Panc1 (cell line): ENCODE data around the gene SYCP2. TPM values are rescaled to one million over a fixed set of nuclear protein-coding genes. Genes with fewer than 3 reads are reported as not detected.
A peak's percentile ranks its signal among the peaks of the same experiment; 100 is the strongest.

Experiments used
- ATAC-seq: fragments of 200-7000 bp; cut with Tn5 transposase; 2 replicates; pipeline ENCODE4 v1.9.1; 2020; ENCODE audit warnings: mild to moderate bottlenecking, moderate library complexity
- BruUV-seq: library from RNA; stranded (reverse); fragments of 400-500 nt; replicated peaks from 2 replicates; lab custom pipeline; 2021; lab: Mats Ljungman, UMichigan
- CTCF ChIA-PET: fragments of 300-600 bp; sonication (Branson Sonifier 250); formaldehyde crosslinking; loops from one replicate; lab custom pipeline; 2022; ENCODE audit warnings: antibody characterized with exemption; lab: Charles Lee
- POLR2A ChIA-PET: fragments of 300-600 bp; sonication (Branson Sonifier 250); formaldehyde crosslinking; loops from one replicate; lab custom pipeline; 2022; ENCODE audit warnings: antibody characterized with exemption; lab: Charles Lee
- DNase-seq: peaks from one replicate; pipeline ENCODE4 v3.0.0-alpha.2; 2010; ENCODE audit warnings: low read depth, low spot score
- H3K27ac ChIP-seq: 2 replicates; pipeline ENCODE4 v1.5.1; 2011; ENCODE audit warnings: mild to moderate bottlenecking, low read length, inconsistent platforms
- H3K27me3 ChIP-seq: fragments of 200-500 bp; sonication (Bioruptor generic); 2 replicates; pipeline ENCODE4 v1.6.0; 2014; ENCODE audit warnings: low read length, inconsistent platforms; ENCODE audit not compliant: control insufficient read depth, insufficient read depth
- H3K36me3 ChIP-seq: fragments of 200-500 bp; sonication (Bioruptor generic); 2 replicates; pipeline ENCODE4 v1.5.1; 2014; ENCODE audit warnings: inconsistent platforms, mild to moderate bottlenecking, low read length, moderate library complexity; ENCODE audit not compliant: control insufficient read depth, insufficient read depth
- H3K4me1 ChIP-seq: 2 replicates; pipeline ENCODE4 v1.5.1; 2011; ENCODE audit warnings: inconsistent platforms, mild to moderate bottlenecking, low read length, moderate library complexity; ENCODE audit not compliant: control insufficient read depth, insufficient read depth
- H3K4me3 ChIP-seq, 2 experiments: 2 replicates each; pipeline ENCODE4 v1.5.1; 2011 to 2012; ENCODE audit warnings: low read depth in 2 of 2, low read length in 2 of 2, mild to moderate bottlenecking in 2 of 2, inconsistent platforms in 1 of 2, moderate library complexity in 1 of 2
- H3K9me3 ChIP-seq: fragments of 200-500 bp; sonication (Bioruptor generic); 2 replicates; pipeline ENCODE4 v1.5.1; 2014; ENCODE audit warnings: low read depth, mild to moderate bottlenecking, inconsistent platforms, low read length, moderate library complexity; ENCODE audit not compliant: control insufficient read depth, insufficient read depth
- POLR2AphosphoS5 ChIP-seq: IDR thresholded peaks from 2 replicates; pipeline ENCODE4 v1.6.1; 2012; ENCODE audit warnings: mild to moderate bottlenecking, low read depth, low read length, moderate library complexity
- SIN3A ChIP-seq: IDR thresholded peaks from 2 replicates; pipeline ENCODE4 v1.6.1; 2012; ENCODE audit warnings: low read depth, mild to moderate bottlenecking, low read length, moderate library complexity, borderline replicate concordance; ENCODE audit not compliant: insufficient read depth
- TCF7L2 ChIP-seq: IDR thresholded peaks from 2 replicates; pipeline ENCODE4 v1.6.1; 2011; ENCODE audit warnings: mild to moderate bottlenecking, low read depth, low read length, inconsistent platforms
- in situ Hi-C: cut with HindIII; loops from 2 replicates; pipeline ENCODE4 v1.10.0; 2016; ENCODE audit warnings: low sequenced_read_pairs, low pct_unique_long_range_greater_than_20kb
- intact Hi-C: fragments of 100-400 bp; cut with micrococcal nuclease; formaldehyde crosslinking; loops from one replicate; pipeline ENCODE4 v1.10.0; 2022; ENCODE audit not compliant: unreplicated experiment
- total RNA-seq: library from RNA; stranded (reverse); gene quantifications from one replicate; pipeline ENCODE4 v1.2.1, GENCODE V29; 2021; ENCODE audit not compliant: unreplicated experiment
- TF ChIP-seq, protein P1 (sequence below), 2 experiments: IDR thresholded peaks; 2 replicates each; pipeline ENCODE4 v1.6.1; 2011 to 2012; ENCODE audit warnings: low read depth in 2 of 2, control low read depth in 1 of 2, low read length in 1 of 2, mild to moderate bottlenecking in 1 of 2, moderate library complexity in 1 of 2; ENCODE audit not compliant: insufficient read depth in 1 of 2
- TF ChIP-seq, protein P2 (sequence below): fragments of 450-650 bp; IDR thresholded peaks from 2 replicates; pipeline ENCODE4 v1.5.1; 2017; ENCODE audit warnings: mild to moderate bottlenecking

Gene SYCP2
- total RNA-seq, 1 experiment from 2014 or later = 39.7 TPM

DNA sequence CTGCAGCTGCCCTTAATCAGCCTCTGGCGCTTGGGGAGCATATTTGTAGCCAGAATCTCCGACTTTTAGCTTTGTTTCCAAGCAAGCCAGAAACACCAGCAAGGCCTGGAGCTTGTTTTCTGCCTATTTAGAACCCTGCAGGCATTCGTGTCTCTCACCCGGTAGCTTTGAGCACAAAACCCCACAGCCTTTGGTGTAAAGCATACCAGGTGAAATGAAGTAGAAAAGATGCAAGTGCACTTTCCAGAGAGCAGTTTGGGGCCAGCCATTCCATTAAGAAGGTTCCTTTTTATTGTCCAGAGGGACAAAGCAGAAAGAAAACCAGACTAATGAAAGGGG is 7.5 kb upstream of the SYCP2 start:
- Histone ChIP-seq H3K4me3 (peak overlapping the region; percentile 72 to 87), H3K36me3 (peaks cover 26% of the 10 kb centered on the region), H3K9me3 (no peaks in the 10 kb centered on the region), H3K27me3 (no peaks in the 10 kb centered on the region), H3K4me1 (peaks cover 36% of the 10 kb centered on the region), H3K27ac (peak overlapping the region; percentile 98)
- ChIA-PET CTCF (no interaction called here), POLR2A (no interaction called here)
- ATAC-seq = no peak
- TF ChIP-seq POLR2AphosphoS5 (no peak), TCF7L2 (no peak), SIN3A (no peak)
- TF ChIP-seq, protein P1, sequence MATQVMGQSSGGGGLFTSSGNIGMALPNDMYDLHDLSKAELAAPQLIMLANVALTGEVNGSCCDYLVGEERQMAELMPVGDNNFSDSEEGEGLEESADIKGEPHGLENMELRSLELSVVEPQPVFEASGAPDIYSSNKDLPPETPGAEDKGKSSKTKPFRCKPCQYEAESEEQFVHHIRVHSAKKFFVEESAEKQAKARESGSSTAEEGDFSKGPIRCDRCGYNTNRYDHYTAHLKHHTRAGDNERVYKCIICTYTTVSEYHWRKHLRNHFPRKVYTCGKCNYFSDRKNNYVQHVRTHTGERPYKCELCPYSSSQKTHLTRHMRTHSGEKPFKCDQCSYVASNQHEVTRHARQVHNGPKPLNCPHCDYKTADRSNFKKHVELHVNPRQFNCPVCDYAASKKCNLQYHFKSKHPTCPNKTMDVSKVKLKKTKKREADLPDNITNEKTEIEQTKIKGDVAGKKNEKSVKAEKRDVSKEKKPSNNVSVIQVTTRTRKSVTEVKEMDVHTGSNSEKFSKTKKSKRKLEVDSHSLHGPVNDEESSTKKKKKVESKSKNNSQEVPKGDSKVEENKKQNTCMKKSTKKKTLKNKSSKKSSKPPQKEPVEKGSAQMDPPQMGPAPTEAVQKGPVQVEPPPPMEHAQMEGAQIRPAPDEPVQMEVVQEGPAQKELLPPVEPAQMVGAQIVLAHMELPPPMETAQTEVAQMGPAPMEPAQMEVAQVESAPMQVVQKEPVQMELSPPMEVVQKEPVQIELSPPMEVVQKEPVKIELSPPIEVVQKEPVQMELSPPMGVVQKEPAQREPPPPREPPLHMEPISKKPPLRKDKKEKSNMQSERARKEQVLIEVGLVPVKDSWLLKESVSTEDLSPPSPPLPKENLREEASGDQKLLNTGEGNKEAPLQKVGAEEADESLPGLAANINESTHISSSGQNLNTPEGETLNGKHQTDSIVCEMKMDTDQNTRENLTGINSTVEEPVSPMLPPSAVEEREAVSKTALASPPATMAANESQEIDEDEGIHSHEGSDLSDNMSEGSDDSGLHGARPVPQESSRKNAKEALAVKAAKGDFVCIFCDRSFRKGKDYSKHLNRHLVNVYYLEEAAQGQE (IDR thresholded peaks at IDR 0.05; ENCODE audit: insufficient read depth in 1 of 2, low read depth in 2 of 2, low read length in 1 of 2) = no peak
- TF ChIP-seq, protein P2, sequence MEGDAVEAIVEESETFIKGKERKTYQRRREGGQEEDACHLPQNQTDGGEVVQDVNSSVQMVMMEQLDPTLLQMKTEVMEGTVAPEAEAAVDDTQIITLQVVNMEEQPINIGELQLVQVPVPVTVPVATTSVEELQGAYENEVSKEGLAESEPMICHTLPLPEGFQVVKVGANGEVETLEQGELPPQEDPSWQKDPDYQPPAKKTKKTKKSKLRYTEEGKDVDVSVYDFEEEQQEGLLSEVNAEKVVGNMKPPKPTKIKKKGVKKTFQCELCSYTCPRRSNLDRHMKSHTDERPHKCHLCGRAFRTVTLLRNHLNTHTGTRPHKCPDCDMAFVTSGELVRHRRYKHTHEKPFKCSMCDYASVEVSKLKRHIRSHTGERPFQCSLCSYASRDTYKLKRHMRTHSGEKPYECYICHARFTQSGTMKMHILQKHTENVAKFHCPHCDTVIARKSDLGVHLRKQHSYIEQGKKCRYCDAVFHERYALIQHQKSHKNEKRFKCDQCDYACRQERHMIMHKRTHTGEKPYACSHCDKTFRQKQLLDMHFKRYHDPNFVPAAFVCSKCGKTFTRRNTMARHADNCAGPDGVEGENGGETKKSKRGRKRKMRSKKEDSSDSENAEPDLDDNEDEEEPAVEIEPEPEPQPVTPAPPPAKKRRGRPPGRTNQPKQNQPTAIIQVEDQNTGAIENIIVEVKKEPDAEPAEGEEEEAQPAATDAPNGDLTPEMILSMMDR = no peak
- no TSS peak for BruUV-seq
- intact Hi-C loops = no loop called here
- no peak for DNase-seq
- in situ Hi-C loops = no loop called here

DNA sequence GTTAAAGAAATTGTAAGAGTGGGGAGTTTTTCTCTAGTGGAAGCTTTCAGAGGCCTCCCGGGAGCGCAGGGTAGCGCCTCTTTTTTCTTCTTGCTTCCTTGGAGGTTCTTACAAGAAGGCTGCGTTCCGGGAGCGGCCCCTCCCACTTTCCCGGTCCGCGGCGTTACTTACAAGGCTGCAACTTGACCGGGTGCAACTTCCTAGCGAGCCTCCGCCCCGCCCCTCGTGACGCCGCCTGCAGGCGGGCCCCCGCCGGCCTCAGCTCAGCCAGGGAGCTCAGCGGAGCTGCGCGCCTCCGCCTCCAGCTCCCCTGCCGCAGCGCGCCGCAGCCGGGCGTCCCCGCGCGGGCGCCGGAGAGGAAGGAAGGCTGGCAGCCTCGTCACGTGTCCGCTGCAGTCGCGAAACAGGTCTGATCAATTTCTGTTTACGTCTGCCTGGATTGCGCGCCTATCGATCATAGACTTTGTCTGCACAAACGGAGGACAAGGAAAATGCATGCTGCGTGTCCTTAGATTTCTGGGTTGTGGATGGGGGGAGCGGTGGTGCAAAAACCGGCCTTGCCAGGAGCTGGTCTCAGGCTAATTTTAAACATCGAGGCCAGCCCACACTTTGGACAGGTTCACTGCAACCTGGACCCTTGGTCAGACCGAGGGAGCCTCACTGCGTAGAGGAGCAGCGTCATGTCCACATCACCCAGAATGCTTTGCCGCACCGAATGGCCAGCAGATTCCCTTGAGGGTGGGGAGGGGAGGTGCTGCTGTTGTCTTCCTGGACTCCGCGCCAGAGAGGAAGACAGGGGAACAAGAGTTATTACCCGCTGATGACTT is 6.9 kb upstream of the SYCP2 start, which contains the start of the genes FAM217B and PPP1R3D:
Gene FAM217B (plus strand): TSS at position 261 of the 827 bp plus-strand sequence. CDS start 3,555 bp downstream, outside the sequence.
Gene PPP1R3D (minus strand): TSS at position 177 of the 827 bp plus-strand sequence. CDS start 374 bp downstream, outside the sequence.
- TF ChIP-seq POLR2AphosphoS5 (peak; percentile 45), SIN3A (peak; percentile 20; the same call in 1 of the 2 replicates), TCF7L2 (no peak)
- TF ChIP-seq, protein P2 = no peak
- TF ChIP-seq, protein P1 (IDR thresholded peaks at IDR 0.05; ENCODE audit: insufficient read depth in 1 of 2, low read depth in 2 of 2, low read length in 1 of 2) = no peak
- POLR2A ChIA-PET = no interaction called here
- intact Hi-C loops = no loop called here

More for the DNA sequence above, 6.9 kb upstream of the SYCP2 start, which contains the start of the genes FAM217B and PPP1R3D:
- DNase-seq (peak; percentile 60), ATAC-seq (peak; percentile 97)
- CTCF ChIA-PET = no interaction called here
- no peaks in the 10 kb centered on the region for H3K27me3 ChIP-seq
- BruUV-seq = no TSS peak
- peak within 1 kb of the TSS; percentile 98 for H3K27ac ChIP-seq
- peaks cover 26% of the 10 kb centered on the region for H3K36me3 ChIP-seq
- no peaks in the 10 kb centered on the region for H3K9me3 ChIP-seq
- in situ Hi-C loops = no loop called here
- H3K4me1 ChIP-seq = peaks cover 41% of the 10 kb centered on the region
- H3K4me3 ChIP-seq = peak within 1 kb of the TSS; percentile 72 to 87
